B cell (primary cell): ENCODE data around the gene GPM6B. TPM values are rescaled to one million over a fixed set of nuclear protein-coding genes. Genes with fewer than 3 reads are reported as not detected.

Experiments
- ATAC-seq: fragments of 200-7000 bp; cut with Tn5 transposase; one replicate; pipeline ENCODE4 v1.10.0; 2021; ENCODE audit warnings: low read depth, mild to moderate bottlenecking, moderate number of reproducible peaks, moderate library complexity
- CTCF ChIA-PET: fragments of 350-600 bp; sonication (Branson Sonifier 250); formaldehyde crosslinking; loops from one replicate; lab custom pipeline; 2021; ENCODE audit warnings: antibody characterized with exemption, inconsistent platforms; lab: Charles Lee
- POLR2A ChIA-PET: fragments of 350-600 bp; sonication (Branson Sonifier 250); formaldehyde crosslinking; loops from one replicate; lab custom pipeline; 2021; ENCODE audit warnings: antibody characterized with exemption; lab: Charles Lee
- DNase-seq: peaks from one replicate; pipeline ENCODE4 v3.0.0; 2013
- H2AFZ ChIP-seq: 2 replicates; pipeline ENCODE4 v1.6.1; 2012; ENCODE audit warnings: mild to moderate bottlenecking, low read depth, low read length; ENCODE audit not compliant: insufficient read depth, poor library complexity, severe bottlenecking
- H3K27ac ChIP-seq, 2 donors: 1 replicate in 1 of 2; 2 replicates in 1 of 2; pipeline ENCODE4 v1.5.1; 2012 to 2013; ENCODE audit warnings: low read length in 2 of 2, mild to moderate bottlenecking in 2 of 2, moderate library complexity in 1 of 2
- H3K27me3 ChIP-seq, 4 experiments: fragments of 200-600 bp in 1 of 4; sonication (generic) in 1 of 4; replicated peaks in 1 of 4; 1 replicate in 2 of 4; 2 replicates in 2 of 4; pipeline versions ENCODE4 v1.6.1 to v1.7.0; 2013 to 2016; ENCODE audit warnings: low read length in 3 of 4, mild to moderate bottlenecking in 2 of 4, mixed read lengths in 1 of 4, moderate library complexity in 1 of 4; ENCODE audit not compliant: insufficient read depth in 4 of 4, control insufficient read depth in 3 of 4; ENCODE audit errors: control extremely low read depth in 1 of 4
- H3K36me3 ChIP-seq, 2 experiments: replicated peaks in 1 of 2; 1 replicate in 1 of 2; 2 replicates in 1 of 2; pipeline versions ENCODE4 v1.6.1 to v1.7.1; 2013; ENCODE audit warnings: low read length in 1 of 2; ENCODE audit not compliant: insufficient read depth in 2 of 2, control insufficient read depth in 1 of 2; ENCODE audit errors: control extremely low read depth in 1 of 2, extremely low read depth in 1 of 2
- H3K4me1 ChIP-seq, 2 donors: fragments of 200-600 bp in 1 of 2; sonication (generic) in 1 of 2; 1 replicate in 1 of 2; 2 replicates in 1 of 2; pipeline versions ENCODE4 v1.5.1 to v1.6.1; 2013 to 2017; ENCODE audit warnings: low read length in 2 of 2; ENCODE audit not compliant: control insufficient read depth in 2 of 2, insufficient read depth in 2 of 2
- H3K4me2 ChIP-seq: replicated peaks from 2 replicates; pipeline ENCODE3; 2012; ENCODE audit warnings: mild to moderate bottlenecking, low read depth, low read length; ENCODE audit not compliant: poor library complexity, severe bottlenecking
- H3K4me3 ChIP-seq, 5 experiments: fragments of 200-600 bp in 1 of 5; sonication (generic) in 1 of 5; 1 replicate in 3 of 5; 2 replicates in 2 of 5; pipeline versions ENCODE4 v1.5.1 to v1.7.0; 2011 to 2016; ENCODE audit warnings: low read length in 4 of 5, mild to moderate bottlenecking in 4 of 5, low read depth in 2 of 5, control low read depth in 1 of 5, moderate library complexity in 1 of 5; ENCODE audit not compliant: insufficient read depth in 1 of 5; ENCODE audit errors: control extremely low read depth in 1 of 5, extremely low read depth in 1 of 5
- H3K79me2 ChIP-seq: fragments of 200-600 bp; sonication (generic); one replicate; pipeline ENCODE4 v1.6.0; 2016; ENCODE audit warnings: low read length; ENCODE audit not compliant: control insufficient read depth, insufficient read depth
- H3K9ac ChIP-seq: fragments of 200-600 bp; sonication (generic); 2 replicates; pipeline ENCODE4 v1.6.1; 2017; ENCODE audit warnings: mild to moderate bottlenecking, low read length, moderate library complexity
- H3K9me3 ChIP-seq, 3 donors: one replicate each; pipeline versions ENCODE4 v1.6.1 to v1.7.1; 2013; ENCODE audit warnings: low read length in 2 of 3; ENCODE audit not compliant: control insufficient read depth in 2 of 3, insufficient read depth in 1 of 3; ENCODE audit errors: control extremely low read depth in 1 of 3
- H4K20me1 ChIP-seq: 2 replicates; pipeline ENCODE4 v1.6.0; 2012; ENCODE audit warnings: mild to moderate bottlenecking, low read length; ENCODE audit not compliant: insufficient read depth, control insufficient read depth, poor library complexity, severe bottlenecking
- H3K27ac Mint-ChIP-seq: one replicate; pipeline ENCODE4 v1.8.0; 2021; ENCODE audit warnings: mixed read lengths
- H3K27me3 Mint-ChIP-seq: one replicate; pipeline ENCODE4 v1.8.0; 2021; ENCODE audit warnings: mixed read lengths
- H3K4me1 Mint-ChIP-seq: one replicate; pipeline ENCODE4 v1.8.0; 2021; ENCODE audit warnings: mixed read lengths
- H3K4me3 Mint-ChIP-seq: one replicate; pipeline ENCODE4 v1.8.0; 2021; ENCODE audit warnings: mixed read lengths
- H3K9me3 Mint-ChIP-seq: one replicate; pipeline ENCODE4 v1.8.0; 2022; ENCODE audit warnings: mixed read lengths; ENCODE audit not compliant: insufficient read depth
- CTCF ChIP-seq: fragments of 200-600 bp; IDR thresholded peaks from one replicate; pipeline ENCODE4 v1.8.0; 2022; ENCODE audit warnings: antibody characterized with exemption, mild to moderate bottlenecking
- EZH2 ChIP-seq: IDR thresholded peaks from 2 replicates; pipeline ENCODE4 v1.6.1; 2012; ENCODE audit warnings: borderline replicate concordance, low read depth, mild to moderate bottlenecking, moderate library complexity, low read length; ENCODE audit not compliant: insufficient read depth, poor library complexity, severe bottlenecking
- WGBS: methylation state at CpG from one replicate; pipeline ENCODE4 v1.1.5; 2013; ENCODE audit warnings: missing lambda C conversion rate; ENCODE audit not compliant: insufficient coverage; 5-methylcytosine and 5-hydroxymethylcytosine counted together
- intact Hi-C: fragments of 100-400 bp; cut with micrococcal nuclease; formaldehyde crosslinking; loops from one replicate; pipeline ENCODE4 v1.10.0; 2022
- polyA plus RNA-seq: library from polyadenylated mRNA; depleted of rRNA; stranded (reverse); fragments of >200 nt; gene quantifications from 2 replicates; pipeline ENCODE4 v1.2.3, GENCODE V29; 2012
- total RNA-seq, 2 donors: library from RNA; stranded (reverse); fragments of 120-200 nt in 1 of 2; gene quantifications; 1 replicate in 1 of 2; 2 replicates in 1 of 2; pipeline versions ENCODE4 v1.2.3 to v1.2.4, GENCODE V29; 2013 to 2022

The GPM6B gene
- total and polyA plus RNA-seq, 2 donors (not counting 1 experiment from before 2014, with no cell fraction given) = not detected

GRCh38 chrX:13763489-13763888, 53.4 kb downstream of the GPM6B start:
- no peaks in the 10 kb centered on the region for H3K27me3 ChIP-seq
- intact Hi-C loops = no loop called here
- H3K9me3 ChIP-seq = no peaks in the 10 kb centered on the region
- H3K9me3 Mint-ChIP-seq = no peaks in the 10 kb centered on the region
- H3K4me2 ChIP-seq = no peak overlapping the region
- no peak overlapping the region for H3K9ac ChIP-seq
- peaks cover 3% of the 10 kb centered on the region for H3K79me2 ChIP-seq
- H3K4me1 ChIP-seq = peaks cover 30 to 35% of the 10 kb centered on the region in 2 donors
- H2AFZ ChIP-seq = no peak overlapping the region
- ChIA-PET CTCF (no interaction called here), POLR2A (no interaction called here)
- no peak overlapping the region for H3K4me3 Mint-ChIP-seq
- no peak overlapping the region for H3K4me3 ChIP-seq
- H3K36me3 ChIP-seq = peaks cover 0 to 65% of the 10 kb centered on the region in 2 experiments
- DNase-seq (no peak), ATAC-seq (no peak)
- H3K27me3 Mint-ChIP-seq = no peaks in the 10 kb centered on the region
- no peak overlapping the region for H3K27ac Mint-ChIP-seq
- WGBS = no CpG with 5 or more reads among the region's 8 CpGs
- peaks cover 6% of the 10 kb centered on the region for H4K20me1 ChIP-seq
- TF ChIP-seq CTCF = no peak
- no peak for TF ChIP-seq EZH2
- H3K4me1 Mint-ChIP-seq = peaks cover 42% of the 10 kb centered on the region
- no peak overlapping the region for H3K27ac ChIP-seq

GRCh38 chrX:13761606-13762414, 55.1 kb downstream of the GPM6B start:
- peaks cover 0 to 68% of the 10 kb centered on the region in 2 experiments for H3K36me3 ChIP-seq
- DNase-seq = no peak
- no peak overlapping the region for H2AFZ ChIP-seq
- H3K4me1 Mint-ChIP-seq = peaks cover 51% of the 10 kb centered on the region
- intact Hi-C loops = no loop called here
- 60% methylated on average over 1 of the region's 7 CpGs for WGBS
- peak overlapping the region; percentile 4 for H3K4me2 ChIP-seq
- H4K20me1 ChIP-seq = peaks cover 6% of the 10 kb centered on the region
- H3K9ac ChIP-seq = no peak overlapping the region
- no peak for TF ChIP-seq EZH2
- TF ChIP-seq CTCF = no peak
- peaks cover 8% of the 10 kb centered on the region for H3K79me2 ChIP-seq
- ATAC-seq = no peak
- no peaks in the 10 kb centered on the region for H3K27me3 Mint-ChIP-seq
- no peak overlapping the region for H3K4me3 ChIP-seq
- H3K27ac Mint-ChIP-seq = peak overlapping the region; percentile 50
- CTCF ChIA-PET = interaction anchor here (0.7 to 1.4 kb wide), 2 partner anchors 13 to 28 kb away, joined by 3 read pairs; partner anchors contain the start of genes OFD1 and TRAPPC2
- peak overlapping the region; percentile 38 to 49 for H3K27ac ChIP-seq
- no peak overlapping the region for H3K4me3 Mint-ChIP-seq
- H3K9me3 Mint-ChIP-seq = no peaks in the 10 kb centered on the region
- peaks cover 46 to 49% of the 10 kb centered on the region in 2 donors for H3K4me1 ChIP-seq
- POLR2A ChIA-PET = interaction anchor here (0.6 to 0.9 kb wide), 2 partner anchors 9 to 333 kb away, joined by 4 to 5 read pairs; no protein-coding TSS in a partner anchor
- H3K9me3 ChIP-seq = no peaks in the 10 kb centered on the region
- H3K27me3 ChIP-seq = no peaks in the 10 kb centered on the region
